ENCODE results near the gene NUMA1.
A peak's percentile ranks its signal among the peaks of the same experiment; 100 is the strongest.

The NUMA1 gene

DNA sequence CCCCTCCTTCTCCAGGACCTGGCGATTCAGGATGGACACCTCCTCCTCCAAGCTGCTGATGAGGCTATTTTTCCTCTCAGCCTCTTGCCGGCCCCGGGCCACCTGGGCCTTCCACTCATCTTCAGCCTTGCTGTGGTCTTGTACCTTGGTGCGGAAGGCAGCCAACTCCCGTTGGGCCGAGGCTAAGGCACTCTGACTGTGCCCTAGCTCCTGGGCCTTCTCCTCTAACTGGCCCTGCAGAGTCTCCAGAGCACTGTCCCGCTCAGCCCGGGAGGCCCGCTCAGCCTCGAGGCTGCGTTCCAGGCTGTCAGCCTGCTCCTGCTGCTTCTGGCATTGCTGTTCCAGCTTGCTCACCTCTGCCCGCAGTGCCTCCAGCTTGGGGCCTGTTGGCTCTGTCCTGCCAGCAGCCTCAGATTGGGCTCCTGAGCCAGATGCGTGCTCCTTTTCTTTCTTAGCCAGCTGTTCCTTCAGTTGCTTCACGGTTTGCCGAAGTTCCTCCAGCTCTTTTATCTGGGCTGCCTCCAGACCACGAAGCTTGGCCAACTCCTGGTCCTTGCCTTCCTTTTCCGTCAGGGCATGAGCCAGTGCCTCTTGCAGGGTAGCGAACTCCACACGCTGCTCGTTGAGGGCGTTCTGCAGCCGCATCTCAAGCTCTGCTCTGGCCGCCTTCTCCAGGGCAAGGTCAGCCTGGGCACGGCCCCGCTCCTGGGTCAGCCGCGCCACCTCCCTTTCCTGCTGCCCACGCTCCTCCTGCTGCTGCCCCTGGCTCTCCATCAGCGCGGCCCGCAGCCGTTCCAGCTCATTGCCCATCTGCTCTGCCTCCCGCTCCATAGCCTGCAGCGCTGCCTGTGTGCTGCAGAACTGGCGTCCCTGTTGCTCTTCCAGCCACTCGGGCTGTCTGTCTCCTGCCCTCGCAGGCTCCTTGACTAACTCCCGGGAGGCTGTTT is 66.3 kb downstream of the NUMA1 start:
- Histone ChIP-seq H3K36me3 (ENCODE audit: low read depth) (peaks cover 96% of the 10 kb centered on the region), H3K9me3 (ENCODE audit: severe bottlenecking) (no peaks in the 10 kb centered on the region), H3K27ac (ENCODE audit: poor library complexity, severe bottlenecking) (no peak overlapping the region), H3K4me3 (ENCODE audit: severe bottlenecking) (no peak overlapping the region), H3K4me1 (ENCODE audit: insufficient read depth, poor library complexity, severe bottlenecking) (no peaks in the 10 kb centered on the region), H3K27me3 (ENCODE audit: insufficient read depth, poor library complexity, severe bottlenecking) (no peaks in the 10 kb centered on the region)
- DNase-seq (ENCODE audit: low spot score) (no peak), ATAC-seq (ENCODE audit: low read depth) (no peak)
- TF ChIP-seq, protein P1, sequence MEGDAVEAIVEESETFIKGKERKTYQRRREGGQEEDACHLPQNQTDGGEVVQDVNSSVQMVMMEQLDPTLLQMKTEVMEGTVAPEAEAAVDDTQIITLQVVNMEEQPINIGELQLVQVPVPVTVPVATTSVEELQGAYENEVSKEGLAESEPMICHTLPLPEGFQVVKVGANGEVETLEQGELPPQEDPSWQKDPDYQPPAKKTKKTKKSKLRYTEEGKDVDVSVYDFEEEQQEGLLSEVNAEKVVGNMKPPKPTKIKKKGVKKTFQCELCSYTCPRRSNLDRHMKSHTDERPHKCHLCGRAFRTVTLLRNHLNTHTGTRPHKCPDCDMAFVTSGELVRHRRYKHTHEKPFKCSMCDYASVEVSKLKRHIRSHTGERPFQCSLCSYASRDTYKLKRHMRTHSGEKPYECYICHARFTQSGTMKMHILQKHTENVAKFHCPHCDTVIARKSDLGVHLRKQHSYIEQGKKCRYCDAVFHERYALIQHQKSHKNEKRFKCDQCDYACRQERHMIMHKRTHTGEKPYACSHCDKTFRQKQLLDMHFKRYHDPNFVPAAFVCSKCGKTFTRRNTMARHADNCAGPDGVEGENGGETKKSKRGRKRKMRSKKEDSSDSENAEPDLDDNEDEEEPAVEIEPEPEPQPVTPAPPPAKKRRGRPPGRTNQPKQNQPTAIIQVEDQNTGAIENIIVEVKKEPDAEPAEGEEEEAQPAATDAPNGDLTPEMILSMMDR (IDR thresholded peaks at IDR 0.05; ENCODE audit: poor library complexity, severe bottlenecking), result no peak

DNA sequence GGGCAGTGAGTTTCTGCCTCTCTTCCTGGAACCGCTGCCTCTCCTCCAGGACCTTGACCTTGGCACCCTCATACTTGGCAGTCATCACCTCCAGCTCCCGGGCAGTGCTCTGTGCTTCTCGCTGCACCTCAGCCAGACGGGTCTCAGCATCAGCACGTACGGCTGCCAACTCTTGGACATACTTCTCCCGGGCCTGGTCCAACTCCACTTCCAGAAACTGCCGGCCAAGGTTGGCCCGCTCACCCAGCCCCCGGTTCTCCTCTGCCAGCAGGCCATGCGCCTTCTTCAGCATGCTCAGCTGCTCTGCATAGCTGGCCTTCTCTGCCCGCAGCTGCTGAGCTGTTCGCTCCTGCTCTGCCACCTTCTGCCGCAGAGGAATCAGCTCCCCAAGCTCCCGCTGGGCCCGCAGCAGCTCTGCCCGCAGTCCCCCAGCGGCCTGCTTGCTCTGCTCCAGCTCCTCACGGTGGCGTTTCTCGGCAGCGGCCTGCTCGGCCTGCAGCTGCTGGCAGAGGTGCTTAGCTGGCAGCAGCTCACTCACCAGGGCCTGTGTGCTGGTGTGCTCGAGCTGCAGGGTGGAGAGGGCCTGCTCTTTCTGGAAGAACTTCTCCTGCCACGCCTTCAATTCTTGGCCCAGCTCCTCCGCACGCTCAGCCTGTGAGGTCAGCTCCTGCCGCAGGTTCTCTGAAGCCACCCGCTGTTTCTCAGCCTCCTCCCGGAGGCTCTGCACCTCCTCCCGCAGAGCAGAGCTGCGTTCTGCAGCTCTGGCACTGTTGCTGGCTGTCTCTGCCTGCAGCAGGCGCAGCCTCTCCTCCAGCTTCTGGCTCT is 67.2 kb downstream of the NUMA1 start:
- Histone ChIP-seq H3K9me3 (ENCODE audit: severe bottlenecking) (no peaks in the 10 kb centered on the region), H3K36me3 (ENCODE audit: low read depth) (peaks cover 94% of the 10 kb centered on the region), H3K4me3 (ENCODE audit: severe bottlenecking) (no peak overlapping the region), H3K27ac (ENCODE audit: poor library complexity, severe bottlenecking) (no peak overlapping the region), H3K27me3 (ENCODE audit: insufficient read depth, poor library complexity, severe bottlenecking) (no peaks in the 10 kb centered on the region), H3K4me1 (ENCODE audit: insufficient read depth, poor library complexity, severe bottlenecking) (no peaks in the 10 kb centered on the region)
- ATAC-seq (ENCODE audit: low read depth) (peak; percentile 6; the same call in 1 of the 3 replicates), DNase-seq (ENCODE audit: low spot score) (no peak)
- TF ChIP-seq, protein P1 (IDR thresholded peaks at IDR 0.05; ENCODE audit: poor library complexity, severe bottlenecking), result no peak

DNA sequence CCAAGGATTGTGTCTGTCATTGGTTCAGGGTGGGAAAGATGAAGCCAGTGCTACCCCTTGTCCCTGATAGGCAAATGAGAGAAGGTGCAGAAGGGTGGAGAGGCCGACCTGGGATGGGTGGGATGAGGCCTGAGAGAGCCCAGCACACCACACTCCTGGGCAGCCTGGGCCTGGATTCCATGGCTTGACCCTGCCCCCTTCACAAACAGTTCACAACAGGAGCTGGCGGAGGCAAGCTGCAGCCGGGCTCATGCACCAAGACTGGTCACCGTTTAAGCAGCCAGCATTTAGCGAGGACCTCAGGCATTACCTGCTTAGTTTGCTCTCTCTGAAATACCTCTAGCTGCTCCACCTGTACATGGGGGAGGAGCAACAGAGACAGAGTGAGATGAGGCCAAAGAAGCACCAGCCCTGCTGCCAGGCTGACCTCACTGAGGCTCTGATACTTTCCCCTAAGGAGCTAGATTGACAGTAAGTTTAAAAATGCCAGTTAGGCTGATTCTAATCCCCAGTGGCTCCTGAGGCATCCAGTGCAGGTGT is 68.2 kb downstream of the NUMA1 start:
- Histone ChIP-seq H3K4me1 (ENCODE audit: insufficient read depth, poor library complexity, severe bottlenecking) (no peaks in the 10 kb centered on the region), H3K4me3 (ENCODE audit: severe bottlenecking) (no peak overlapping the region), H3K9me3 (ENCODE audit: severe bottlenecking) (no peaks in the 10 kb centered on the region), H3K27me3 (ENCODE audit: insufficient read depth, poor library complexity, severe bottlenecking) (no peaks in the 10 kb centered on the region), H3K36me3 (ENCODE audit: low read depth) (peaks cover 94% of the 10 kb centered on the region), H3K27ac (ENCODE audit: poor library complexity, severe bottlenecking) (no peak overlapping the region)
- ATAC-seq (ENCODE audit: low read depth) (no peak), DNase-seq (ENCODE audit: low spot score) (no peak)
- TF ChIP-seq, protein P1 (IDR thresholded peaks at IDR 0.05; ENCODE audit: poor library complexity, severe bottlenecking), result no peak

DNA sequence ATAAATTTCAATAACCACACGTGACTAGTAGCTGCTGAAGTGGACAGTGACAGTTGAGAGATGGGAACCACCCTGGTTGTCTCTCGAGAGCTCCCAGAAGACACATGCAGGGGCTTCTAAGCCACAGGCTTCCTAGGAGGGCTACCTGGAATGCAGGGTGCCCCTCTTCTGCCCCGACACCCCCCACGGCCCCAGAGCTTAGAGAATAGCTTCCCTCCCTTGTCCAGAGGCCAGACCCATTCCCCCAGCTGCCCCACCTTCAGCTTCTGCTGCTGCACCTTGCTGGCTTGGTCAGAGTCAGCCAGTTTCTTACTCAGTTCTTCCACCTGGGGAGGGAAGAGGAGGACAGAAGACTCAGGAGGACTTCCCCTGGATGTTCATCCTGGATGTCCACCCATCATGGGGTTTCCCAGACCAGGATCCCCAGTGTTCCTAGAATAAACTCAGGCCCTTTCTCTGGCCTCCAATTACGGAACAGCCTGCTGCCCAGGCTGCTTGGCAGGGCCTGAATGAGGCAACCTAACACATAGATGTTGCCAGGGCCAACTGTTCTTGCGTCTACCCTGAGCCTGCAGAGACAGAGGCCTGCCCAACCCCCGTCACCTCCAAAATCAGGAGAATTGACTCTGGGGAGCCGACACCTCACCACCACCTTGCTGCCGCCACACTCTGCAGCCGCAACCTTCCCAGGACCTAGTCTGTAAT is 69.7 kb downstream of the NUMA1 start:
- no peak overlapping the region for H3K4me3 ChIP-seq (ENCODE audit: severe bottlenecking)
- H3K27ac ChIP-seq (ENCODE audit: poor library complexity, severe bottlenecking), result no peak overlapping the region
- no peak for DNase-seq (ENCODE audit: low spot score)
- no peak for ATAC-seq (ENCODE audit: low read depth)
- H3K36me3 ChIP-seq (ENCODE audit: low read depth), result peaks cover 94% of the 10 kb centered on the region
- no peaks in the 10 kb centered on the region for H3K4me1 ChIP-seq (ENCODE audit: insufficient read depth, poor library complexity, severe bottlenecking)
- TF ChIP-seq, protein P1 (IDR thresholded peaks at IDR 0.05; ENCODE audit: poor library complexity, severe bottlenecking), result no peak
- no peaks in the 10 kb centered on the region for H3K27me3 ChIP-seq (ENCODE audit: insufficient read depth, poor library complexity, severe bottlenecking)
- H3K9me3 ChIP-seq (ENCODE audit: severe bottlenecking), result no peaks in the 10 kb centered on the region
